NCI-H748 treated with DMSO at 0.1 percent for 48 hours (cell line): ENCODE measurements around the gene TCF7L1.
A peak's percentile ranks its signal among the peaks of the same experiment; 100 is the strongest.
"Not testable (repeated sequence)": the region's sequence is repeated elsewhere in the genome, so short reads cannot be mapped to it uniquely, and the experiment has no call there.

Experiments
- DNase-seq: peaks from one replicate; lab custom pipeline; 2025; lab: John Stamatoyannopoulos, UW

TCF7L1 gene

GRCh38 chr2:85326406-85327159 lies 193.4 kb downstream of the TCF7L1 start:
- no peak for DNase-seq

GRCh38 chr2:85327160-85327821 lies 194.1 kb downstream of the TCF7L1 start:
- DNase-seq = no peak

- peak; percentile 64 for DNase-seq
These were observed 194.8 kb downstream of the TCF7L1 start, which contains the start of gene TGOLN2 for GRCh38 chr2:85327822-85328617. TGOLN2 (minus strand) TSS chr2:85327989; CDS start chr2:85327962, 27 bp downstream.

- DNase-seq = no peak
These were observed 196.0 kb downstream of the TCF7L1 start for GRCh38 chr2:85329181-85329651.

- DNase-seq = not testable (repeated sequence)
These were observed 196.5 kb downstream of the TCF7L1 start for GRCh38 chr2:85329701-85330100.

GRCh38 chr2:85330839-85331636 lies 197.8 kb downstream of the TCF7L1 start:
- no peak for DNase-seq

GRCh38 chr2:85333877-85334276 lies 200.7 kb downstream of the TCF7L1 start:
- not testable (repeated sequence) for DNase-seq

GRCh38 chr2:85334928-85335327 lies 201.7 kb downstream of the TCF7L1 start:
- no peak for DNase-seq

GRCh38 chr2:85340034-85340892 lies 207.1 kb downstream of the TCF7L1 start:
- no peak for DNase-seq

GRCh38 chr2:85341269-85342029 lies 208.3 kb downstream of the TCF7L1 start:
- DNase-seq = no peak

GRCh38 chr2:85342156-85342555 lies 209.0 kb downstream of the TCF7L1 start:
- DNase-seq = no peak

GRCh38 chr2:85343207-85343895 lies 210.2 kb downstream of the TCF7L1 start:
- not testable (repeated sequence) for DNase-seq

- DNase-seq = no peak
These were observed 211.3 kb downstream of the TCF7L1 start for GRCh38 chr2:85344356-85344954.

- no peak for DNase-seq
These were observed 214.4 kb downstream of the TCF7L1 start for GRCh38 chr2:85347599-85347998.

GRCh38 chr2:85353876-85354285 lies 220.7 kb downstream of the TCF7L1 start:
- no peak for DNase-seq

- DNase-seq = peak; percentile 89
These were observed 221.3 kb downstream of the TCF7L1 start, which contains the start of the genes ELMOD3 and RETSAT for GRCh38 chr2:85354286-85355072. ELMOD3 (plus strand) TSS chr2:85354769; CDS start chr2:85357199, 2,430 bp downstream. RETSAT (minus strand) TSS chr2:85354528; CDS start chr2:85354507, 21 bp downstream.

GRCh38 chr2:85355073-85355410 lies 221.8 kb downstream of the TCF7L1 start:
- no peak for DNase-seq

GRCh38 chr2:85355521-85355920 lies 222.3 kb downstream of the TCF7L1 start:
- no peak for DNase-seq
